NCI-H2029 treated with DMSO at 0.1 percent for 48 hours (cell line): ENCODE results near the gene PGLYRP2.

Experiments
- DNase-seq: peaks from one replicate; lab custom pipeline; 2025; lab: John Stamatoyannopoulos, UW

Gene PGLYRP2

DNA sequence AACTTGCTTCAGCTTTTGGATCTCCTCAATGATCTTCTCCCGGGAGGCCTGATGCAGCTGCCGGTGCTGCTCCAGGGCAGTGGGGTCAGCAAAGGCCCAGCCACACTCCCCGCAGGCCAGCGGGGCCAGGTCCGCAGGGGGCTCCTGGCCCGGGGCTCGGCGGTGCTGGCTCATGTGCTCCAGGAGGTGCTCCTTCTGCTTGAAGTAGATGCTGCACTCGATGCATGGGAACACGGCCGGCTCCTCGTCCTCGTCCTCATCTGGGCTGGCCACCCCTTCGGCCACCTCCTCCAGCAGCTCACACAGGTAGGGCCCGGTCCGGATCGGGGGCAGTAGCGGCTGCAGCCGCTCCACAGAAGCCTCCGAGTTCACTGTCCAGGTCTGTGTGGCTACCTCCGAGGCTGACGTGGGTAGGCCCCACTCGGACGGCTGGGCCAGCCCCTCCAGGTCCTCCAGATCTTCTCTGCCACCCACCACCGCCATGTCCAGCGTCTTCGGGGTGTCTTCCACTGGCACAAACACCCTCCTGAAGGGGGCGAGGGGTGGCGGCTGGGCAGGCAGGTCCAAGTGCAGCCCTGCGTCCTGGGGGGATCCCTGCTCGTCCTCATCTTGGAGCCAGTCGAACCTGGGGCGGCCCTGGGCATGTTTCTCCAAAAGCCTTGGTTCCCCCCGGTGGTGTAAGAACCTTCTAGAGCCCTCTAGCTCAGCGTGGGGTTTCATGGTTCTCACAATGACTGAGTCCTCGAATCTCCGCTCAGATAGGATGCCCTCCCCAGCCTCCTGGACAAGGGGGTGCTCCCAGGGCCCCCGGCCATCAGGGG is 39.3 kb downstream of the PGLYRP2 start:
- no peak for DNase-seq

DNA sequence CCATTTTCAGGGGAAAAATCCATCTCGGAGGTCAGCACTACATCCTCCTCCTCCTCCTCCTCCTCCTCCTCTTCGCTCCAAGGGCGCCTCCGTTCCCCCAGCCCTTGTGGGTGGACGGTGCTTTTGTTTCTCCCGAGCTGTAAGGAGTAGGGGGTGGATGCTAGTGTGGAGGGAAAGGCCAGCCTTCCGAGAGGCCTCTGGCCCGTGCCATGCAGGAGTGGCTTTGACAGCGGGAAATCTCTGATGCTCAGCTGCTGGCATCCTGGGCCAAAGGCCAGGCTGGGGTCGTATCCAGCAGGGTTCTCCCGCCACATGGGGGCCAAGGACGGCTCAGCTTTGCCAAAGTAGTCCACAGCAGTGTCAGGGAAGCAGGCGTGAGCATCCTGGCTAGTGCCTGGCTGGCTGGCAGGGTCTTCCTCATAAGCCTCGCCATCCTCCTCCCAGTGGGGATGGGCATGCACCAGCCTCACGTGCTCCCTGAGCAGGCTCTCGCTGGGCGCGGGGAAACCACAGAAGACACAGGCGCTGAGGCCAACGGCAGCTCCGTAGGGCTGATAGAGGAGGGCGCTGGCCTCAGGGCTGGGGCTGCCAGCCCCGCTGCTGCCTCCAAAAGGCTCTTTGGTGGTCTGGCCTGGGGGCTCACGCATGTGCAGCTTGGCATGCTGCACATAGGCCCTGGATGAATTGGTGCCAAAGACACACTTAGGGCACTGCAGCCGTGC is 40.1 kb downstream of the PGLYRP2 start:
- DNase-seq, result no peak

DNA sequence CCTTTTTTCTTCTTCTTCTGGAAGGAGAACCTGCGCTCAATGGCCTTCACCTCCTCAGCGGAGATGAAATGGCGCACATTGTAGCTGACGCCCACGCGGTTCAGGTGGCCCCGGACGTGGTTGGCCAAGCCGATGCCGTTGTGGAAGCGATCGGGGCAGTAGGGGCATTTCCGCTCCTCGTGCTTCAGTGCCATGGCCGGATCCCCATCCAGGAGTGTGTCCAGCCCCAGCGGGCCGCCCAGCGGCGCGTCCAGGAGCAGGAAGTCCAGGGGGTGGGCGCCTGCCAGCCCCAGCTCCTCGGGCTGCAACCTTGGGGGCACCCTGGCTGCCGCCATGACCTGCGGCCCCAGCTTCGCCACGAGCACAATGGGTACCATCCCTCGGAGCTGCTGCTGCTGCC is 40.7 kb downstream of the PGLYRP2 start:
- no peak for DNase-seq

DNA sequence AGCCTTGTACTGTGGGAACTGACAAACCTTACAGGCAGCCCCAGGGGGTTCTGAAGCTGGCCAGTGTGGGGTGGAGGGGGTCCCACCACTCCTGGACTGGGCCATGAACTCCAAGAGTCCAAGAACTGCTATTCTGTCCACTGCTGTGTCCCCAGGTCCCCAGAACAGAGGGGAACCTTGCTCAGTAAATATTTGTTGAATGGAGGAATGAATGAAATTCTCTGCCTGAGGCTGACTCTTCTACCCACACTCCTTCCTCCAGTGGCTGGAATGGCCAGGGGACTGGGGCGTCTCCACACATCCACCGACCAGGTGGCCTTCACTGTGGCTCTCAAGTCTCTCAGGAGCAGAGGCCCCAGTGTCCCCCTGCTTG is 41.2 kb downstream of the PGLYRP2 start:
- no peak for DNase-seq

DNA sequence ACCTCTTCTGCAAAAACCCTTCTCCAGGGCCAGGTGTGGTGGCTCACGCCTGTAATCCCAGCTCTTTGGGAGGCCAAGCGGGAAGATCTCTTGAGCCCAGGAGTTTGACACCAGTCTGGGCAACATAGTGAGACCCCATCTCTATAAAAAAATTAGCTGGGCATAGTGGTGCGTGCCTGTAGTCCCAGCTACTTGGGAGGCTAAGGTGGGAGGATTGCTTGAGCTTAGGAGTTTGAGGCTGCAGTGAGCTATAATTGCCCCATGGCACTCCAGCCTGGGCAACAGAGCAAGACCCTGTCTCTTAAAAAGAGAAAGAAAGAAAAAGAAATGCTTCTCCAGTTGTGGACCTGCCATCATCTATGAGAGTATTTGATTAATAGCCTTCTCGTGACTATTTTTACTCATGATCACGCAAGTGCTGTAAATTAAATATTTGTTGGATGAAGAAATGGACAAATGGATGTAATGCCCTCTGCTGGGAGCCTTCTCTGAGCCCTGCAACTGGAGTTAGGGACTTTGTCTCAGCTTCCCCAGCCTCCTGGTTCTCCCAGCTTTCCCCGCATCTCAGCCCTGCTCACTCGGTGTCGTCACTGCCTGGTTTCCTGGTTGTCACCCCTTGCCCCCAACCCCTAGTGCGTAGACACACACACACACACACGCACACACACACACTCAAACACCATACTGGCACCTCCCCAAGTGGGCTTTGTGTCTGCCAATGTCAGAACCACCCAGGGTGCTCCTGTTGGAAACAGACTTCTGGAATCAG is 41.8 kb downstream of the PGLYRP2 start:
- no peak for DNase-seq

DNA sequence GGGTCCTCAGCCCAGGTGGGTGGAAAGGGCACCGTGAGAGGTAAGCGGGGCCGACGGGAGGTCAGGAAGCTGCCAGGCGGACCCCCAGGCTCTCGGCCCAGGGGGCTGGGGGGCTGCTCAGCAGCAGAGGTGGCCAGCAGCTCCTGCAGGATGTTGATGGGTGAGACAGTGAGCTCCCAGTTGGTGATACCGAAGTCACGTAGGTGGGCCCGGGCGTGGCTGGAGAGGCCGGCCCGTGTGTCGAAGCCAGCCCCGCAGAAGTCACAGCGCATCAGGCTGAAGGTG is 42.5 kb downstream of the PGLYRP2 start:
- DNase-seq, result no peak

DNA sequence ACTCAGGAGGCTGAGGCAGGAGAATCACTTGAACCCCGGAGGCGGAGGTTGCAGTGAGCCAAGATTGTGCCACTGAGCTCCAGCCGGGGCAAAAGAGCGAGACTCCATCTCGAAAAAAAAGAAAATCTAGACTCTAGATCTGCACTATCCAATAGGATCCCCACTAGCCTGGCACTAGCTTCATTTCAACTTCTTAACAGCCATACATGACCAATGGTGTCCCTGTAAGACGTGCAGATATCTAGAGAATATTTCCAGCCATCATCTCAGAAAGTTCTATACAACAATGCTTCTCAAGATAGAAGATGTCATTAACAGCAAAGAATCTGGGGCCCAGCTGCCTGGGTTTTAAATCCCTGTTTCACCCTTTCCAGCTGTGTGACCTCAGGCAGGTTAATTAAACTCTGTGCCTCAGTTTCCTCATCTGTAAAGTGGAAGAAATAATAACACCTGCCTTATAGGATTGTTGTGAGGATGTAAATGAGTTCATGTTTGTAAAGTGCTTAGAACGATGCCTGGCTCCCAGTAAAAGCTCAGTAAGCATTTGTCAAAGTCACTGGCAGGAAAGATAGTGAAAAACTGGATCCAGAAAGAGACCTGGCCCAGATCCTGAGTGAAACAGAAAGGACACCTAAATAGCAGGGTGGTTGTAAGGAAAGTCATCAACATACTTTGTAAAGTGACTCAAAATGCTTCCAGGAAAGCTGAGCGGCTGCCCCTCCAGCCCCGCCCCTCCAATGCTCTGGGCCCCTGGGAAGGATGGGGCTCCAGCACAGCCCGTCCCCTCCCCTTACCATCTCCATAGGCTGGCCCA is 43.1 kb downstream of the PGLYRP2 start:
- DNase-seq, result no peak

DNA sequence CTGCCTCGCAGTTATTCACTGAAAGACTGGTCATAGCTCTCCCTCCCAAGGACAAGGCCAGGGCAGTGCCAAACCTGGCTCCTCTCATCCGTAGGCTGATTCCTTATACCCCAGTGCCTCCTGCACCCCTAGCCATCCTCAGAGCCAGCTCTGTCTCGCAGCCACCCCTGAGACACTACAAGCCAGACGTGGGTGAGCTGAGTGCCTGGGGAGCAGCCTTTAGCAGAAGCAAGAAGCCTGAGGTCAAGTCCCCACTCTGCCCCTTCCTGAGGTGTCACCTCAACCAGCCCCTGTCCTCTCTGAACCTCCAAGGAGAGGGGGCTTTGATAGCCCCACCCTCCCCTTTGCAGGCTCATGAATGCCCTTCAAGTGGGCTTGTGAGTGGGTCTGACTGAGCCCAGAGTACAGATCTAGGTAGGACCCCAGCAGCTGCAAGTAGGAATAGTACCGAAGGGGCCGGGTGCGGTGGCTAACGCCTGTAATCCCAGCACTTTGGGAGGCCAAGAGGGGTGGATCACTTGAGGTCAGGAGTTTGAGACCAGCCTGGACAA is 45.7 kb downstream of the PGLYRP2 start:
- no peak for DNase-seq

DNA sequence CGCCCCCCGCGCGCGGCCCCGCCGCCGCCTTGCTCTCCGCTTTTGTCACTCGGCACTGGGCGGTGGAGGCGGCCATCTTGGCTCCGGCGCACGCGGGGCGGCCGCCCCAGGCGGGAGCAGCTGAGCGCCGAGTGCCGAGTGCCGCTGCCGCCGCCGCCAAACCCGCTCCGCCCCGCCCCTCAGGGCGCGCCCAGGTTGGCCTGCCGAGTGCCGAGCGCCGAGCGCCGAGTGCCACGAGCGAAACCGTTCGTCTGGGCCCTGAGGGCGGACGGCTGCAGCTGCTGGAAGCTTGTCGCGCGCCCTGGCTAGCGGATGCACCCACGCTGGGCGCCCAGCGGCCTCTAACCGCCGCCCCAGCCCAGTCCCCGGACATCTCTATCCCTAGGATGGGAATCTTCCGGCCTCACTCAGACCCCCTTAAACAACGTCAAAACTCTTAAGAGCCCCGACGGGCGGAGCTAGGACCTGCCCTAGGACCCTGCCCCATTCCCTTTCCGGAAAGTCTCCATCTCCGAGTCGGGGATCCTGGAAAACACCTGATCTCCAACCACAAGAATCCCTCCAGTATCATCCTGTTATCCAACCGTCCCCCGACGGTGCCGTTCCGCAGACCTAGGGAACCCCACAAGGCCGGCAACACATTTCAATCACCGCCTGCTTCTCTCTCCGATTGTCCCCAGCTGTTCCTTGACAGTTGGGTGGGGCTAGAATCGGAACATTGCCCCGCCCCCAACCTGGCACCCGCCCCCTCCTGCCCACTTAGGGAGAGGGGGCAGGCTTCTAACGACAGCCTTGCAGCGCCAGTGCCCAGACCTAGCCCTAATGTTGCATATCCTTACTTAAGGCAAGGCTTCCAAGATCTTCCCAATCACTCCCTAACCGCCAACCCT is 46.4 kb downstream of the PGLYRP2 start:
- peak; percentile 64 for DNase-seq

DNA sequence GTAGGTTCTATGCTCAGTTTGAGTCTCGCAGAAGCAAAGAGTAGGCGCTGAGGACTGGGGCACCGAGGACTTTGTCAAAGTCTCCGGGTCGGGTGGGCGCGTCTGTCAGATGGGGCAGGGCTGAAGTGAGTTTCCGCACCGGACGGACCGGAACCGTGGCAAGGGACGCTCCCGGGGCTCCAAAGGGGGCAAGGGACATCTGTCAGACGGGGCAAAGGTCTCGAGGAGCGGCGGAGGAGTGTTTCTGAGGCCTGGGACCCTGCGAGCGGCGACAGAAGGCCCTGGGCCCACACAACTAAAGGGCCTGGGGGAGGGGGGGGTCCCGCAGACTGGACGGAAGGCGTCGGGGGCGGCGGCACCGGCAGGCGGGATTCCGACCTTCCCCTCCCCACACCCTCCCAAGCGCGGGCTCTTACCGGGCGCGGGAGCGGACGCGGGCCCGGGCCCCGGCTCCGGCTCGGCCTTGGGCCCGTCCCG is 47.2 kb downstream of the PGLYRP2 start:
- no peak for DNase-seq

DNA sequence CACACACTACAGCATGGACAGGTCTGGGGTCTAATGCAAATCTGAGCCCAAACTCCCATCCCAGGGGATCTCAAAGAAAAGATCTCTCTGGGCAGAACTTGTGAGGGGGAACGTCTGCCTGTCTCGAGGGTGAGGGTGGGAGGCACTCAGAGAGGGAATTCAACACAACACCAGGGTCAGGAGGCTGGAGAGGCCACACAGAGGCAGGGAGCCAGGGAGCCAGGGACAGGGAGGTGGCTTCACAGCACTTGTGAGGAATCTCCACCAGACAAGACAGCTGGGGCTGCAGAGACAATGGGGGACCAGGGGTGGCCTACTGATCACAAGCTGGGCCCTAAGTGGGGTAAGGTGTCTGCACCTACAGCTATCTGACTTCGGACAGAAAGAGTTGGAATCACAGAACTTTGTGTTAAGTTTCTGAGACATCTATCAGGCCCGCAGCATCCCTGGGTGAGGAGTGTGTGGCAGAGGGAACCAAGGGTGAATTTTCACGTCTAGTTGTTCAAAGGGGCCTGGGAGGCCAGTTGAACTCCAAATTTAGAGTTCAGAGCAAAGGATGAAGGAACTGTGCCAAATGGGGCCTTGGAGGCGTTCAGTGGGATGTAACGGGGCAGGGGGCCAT is 47.8 kb downstream of the PGLYRP2 start:
- no peak for DNase-seq

DNA sequence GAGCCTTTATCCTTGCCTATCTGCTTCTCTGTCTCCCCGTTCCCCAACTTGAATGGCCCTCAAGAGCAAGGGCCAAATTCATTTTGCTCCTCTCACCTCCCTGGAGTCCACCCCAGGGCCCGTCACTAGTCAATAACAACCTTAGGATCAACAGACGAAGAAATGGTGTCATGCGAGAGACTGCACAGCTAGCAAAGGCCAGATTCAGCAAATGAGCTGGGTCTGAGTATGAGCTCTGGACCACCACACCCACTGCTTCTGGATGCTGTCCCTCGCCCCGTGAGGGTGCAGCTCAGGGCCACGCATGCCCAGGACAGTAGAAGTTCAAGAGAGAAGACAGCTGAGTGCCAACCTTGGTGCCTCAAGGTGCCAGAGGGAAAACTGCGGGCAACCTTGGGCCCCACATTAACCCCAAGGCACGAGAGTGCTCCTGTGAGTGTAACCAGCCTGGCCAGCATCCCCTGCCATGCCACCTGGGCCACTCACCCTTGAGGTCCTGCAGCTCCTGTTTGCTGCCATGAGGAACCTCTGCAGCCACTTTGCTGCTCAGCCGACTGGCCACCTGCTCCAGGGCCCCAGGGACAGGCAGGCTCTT is 48.7 kb downstream of the PGLYRP2 start:
- DNase-seq, result no peak

DNA sequence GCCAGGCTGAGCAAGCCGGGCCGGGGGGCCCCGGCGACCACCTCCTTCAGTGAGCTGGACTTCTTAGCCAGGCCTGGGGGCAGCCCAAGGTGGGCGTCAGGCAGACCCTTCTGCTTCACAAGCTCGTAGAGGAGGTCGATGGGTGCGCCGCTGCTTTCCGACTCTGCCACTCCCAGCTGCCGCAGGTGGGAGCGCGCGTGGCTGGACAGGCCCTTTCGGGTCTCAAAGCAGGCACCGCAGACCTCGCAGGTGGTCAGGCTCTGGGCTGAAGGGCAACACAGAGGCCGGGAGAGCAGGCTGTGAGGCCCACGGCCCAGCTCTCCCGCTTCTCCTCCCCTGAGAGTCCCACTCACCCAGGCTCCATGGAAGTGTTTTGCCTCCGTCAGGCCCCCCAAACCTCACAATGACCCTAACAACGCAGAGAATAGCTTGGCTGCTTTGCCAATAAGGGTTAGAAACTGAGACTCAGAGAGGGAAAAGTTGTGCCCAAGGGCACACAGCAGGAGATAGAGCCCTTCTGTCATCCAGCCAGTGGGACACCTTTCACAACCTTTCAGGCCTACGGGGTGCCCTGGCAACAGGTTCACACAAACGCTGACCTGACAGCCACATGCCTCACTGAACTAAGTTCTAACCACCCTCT is 49.4 kb downstream of the PGLYRP2 start:
- no peak for DNase-seq

DNA sequence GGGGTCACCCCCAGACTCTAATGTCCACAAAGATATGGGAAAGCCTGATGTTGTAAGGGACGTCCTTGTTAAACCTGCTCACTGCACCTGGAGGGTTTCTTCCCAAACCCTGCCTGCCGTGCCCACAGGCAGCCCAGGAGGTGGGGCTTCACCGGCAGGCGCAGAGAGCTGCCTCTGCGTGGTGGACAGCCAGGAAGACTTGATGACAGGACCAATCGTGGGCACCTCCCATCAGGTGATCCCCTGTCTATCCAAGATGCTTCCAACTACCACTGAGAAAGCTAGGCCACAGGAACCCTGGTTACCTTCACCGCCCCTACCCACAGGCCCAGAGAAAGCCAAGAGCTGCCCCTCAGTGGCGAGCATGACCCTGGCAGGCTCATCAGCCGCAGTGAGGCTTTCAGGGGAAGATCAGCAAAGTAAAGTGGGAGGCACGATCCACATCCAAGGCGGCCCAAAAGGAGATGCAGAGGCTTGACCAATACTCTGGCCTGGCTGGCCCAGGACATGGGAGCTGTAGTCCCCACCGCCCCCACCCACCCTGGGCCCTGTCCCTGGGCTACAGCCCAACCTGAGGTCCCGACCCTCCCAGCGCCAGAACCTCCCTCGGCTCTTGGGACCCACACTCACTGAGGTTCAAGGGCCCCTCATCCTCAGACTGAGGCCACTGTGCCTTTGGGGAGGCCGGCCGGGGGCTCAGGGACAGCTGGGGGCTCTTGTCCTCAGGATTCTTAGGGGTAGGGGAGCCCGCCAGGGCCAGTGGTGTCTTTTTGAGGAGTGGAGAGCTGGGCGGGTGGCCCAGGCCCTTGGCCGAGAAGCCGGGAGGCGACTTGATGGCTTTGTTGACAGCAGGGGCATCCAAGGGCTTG is 50.1 kb downstream of the PGLYRP2 start:
- DNase-seq, result no peak

DNA sequence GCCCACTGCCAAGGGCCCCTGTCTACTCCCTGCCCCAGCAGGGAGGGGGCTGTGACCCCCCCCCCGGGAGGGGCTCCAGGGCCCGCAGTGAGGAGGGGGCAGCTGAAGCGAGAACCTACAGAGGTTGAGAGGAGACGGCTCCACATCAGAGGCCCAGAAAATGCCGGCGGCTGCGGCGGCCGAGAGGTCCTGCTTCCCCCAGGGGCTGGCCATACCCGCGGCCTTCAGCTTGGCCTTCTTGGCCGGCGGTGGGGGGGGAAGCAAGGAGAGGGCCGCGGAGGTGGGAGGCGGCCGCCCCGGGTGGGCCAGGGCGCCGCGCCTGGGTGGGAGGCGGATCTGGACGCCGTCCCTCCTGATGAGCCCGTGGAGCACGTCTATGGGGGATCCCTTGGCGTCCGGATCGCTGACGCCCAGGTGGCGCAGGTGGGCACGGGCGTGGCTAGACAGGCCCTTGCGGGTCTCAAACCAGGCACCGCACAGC is 51.3 kb downstream of the PGLYRP2 start:
- no peak for DNase-seq

DNA sequence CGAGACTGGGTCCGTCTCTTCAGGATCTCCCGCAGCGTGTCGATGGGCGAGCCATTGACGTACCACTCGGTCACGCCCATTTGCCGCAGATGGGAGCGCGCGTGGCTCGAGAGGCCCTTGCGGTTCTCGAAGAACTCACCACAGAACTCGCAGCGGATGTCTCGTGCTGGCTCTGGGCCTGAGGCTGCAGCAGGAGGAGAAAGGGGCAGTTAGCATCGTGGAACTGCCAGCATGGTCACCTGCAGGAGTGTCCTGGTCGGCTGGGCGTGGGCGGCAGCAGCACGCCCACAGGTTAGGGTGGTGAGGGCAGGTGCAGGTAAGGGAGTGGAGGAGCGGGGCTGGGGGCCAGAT is 52.0 kb downstream of the PGLYRP2 start:
- DNase-seq, result no peak

DNA sequence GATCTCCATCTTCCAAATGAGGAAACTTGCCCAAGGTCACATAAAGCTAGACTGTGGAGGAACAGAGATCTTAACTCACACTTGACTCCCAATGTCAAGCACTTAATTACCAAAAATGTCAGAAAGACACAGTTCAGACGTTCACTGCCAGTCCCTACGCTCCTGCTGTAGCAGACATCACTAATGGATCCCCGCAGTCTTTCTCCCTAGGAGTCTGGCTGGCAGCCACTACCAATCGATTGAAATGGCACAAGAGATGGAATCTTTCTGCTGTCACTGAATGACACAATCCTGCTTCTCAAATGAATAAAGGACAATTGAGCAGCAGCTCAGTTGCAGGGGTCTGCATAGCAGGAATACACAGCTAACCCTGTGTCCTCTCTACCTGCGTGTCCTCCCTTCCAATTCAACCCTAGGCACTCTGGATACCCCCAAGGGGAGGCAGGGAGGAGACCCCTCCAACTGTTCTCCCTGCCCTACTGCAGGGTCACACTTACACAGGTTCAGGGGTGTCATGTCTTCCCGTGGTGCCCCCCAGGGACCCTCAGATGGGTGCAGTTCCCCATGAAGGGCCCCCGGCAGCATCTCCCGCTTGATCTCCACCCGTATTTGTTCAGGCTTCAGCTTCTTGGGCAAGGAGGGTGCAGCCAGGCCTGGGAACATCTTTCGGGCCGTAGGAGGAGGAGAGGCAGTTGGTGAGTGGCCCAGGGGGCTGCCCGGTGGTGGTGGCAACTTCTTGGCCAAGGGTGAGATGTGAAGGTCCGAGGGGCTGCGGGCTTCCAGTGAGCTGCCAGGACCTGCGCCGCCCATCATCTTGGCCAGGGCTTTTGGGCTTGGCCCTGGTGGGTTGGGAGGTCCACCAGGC is 52.6 kb downstream of the PGLYRP2 start:
- no peak for DNase-seq
